ENCODE measurements around the gene PTEN.
"Not testable (repeated sequence)": the region's sequence is repeated elsewhere in the genome, so short reads cannot be mapped to it uniquely, and the experiment has no call there.

Gene PTEN

DNA sequence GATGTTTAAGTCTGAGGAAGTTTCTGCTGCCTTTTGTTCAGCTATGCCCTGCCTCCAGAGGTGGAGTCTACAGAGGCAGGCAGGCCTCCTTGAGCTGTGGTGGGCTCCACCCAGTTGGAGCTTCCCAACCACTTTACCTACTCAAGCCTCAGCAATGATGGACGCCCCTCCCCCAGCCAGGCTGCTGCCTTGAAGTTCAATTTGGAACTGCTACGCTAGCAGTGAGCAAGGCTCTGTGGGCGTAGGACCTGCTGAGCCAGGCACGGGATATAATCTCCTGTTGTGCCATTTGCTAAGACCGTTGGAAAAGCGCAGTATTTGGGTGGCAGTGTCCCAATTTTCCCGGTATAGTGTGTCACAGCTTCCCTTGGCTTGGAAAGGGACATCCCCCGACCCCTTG, 40.0 kb downstream of the PTEN start:
- H3K27ac ChIP-seq (ENCODE audit: low read depth, low read length); H3K4me3 ChIP-seq (ENCODE audit: low read depth in 1 of 2, low read length in 2 of 2); H3K9ac ChIP-seq (ENCODE audit: low read length); H3K9me3 ChIP-seq (ENCODE audit: low read length); H3K4me1 ChIP-seq (ENCODE audit: insufficient read depth, low read length); H3K27me3 ChIP-seq (ENCODE audit: control insufficient read depth in 1 of 2, insufficient read depth in 2 of 2, low read length in 2 of 2); H3K36me3 ChIP-seq (ENCODE audit: insufficient read depth, low read length): not testable (repeated sequence)

- H3K9me3 ChIP-seq (ENCODE audit: low read length), result no peaks in the 10 kb centered on the region
- H3K27me3 ChIP-seq (ENCODE audit: control insufficient read depth in 1 of 2, insufficient read depth in 2 of 2, low read length in 2 of 2), result no peaks in the 10 kb centered on the region
- no peak overlapping the region for H3K9ac ChIP-seq (ENCODE audit: low read length)
- no peak overlapping the region for H3K27ac ChIP-seq (ENCODE audit: low read depth, low read length)
- peaks cover 7% of the 10 kb centered on the region for H3K4me1 ChIP-seq (ENCODE audit: insufficient read depth, low read length)
- no peaks in the 10 kb centered on the region for H3K36me3 ChIP-seq (ENCODE audit: insufficient read depth, low read length)
- no peak overlapping the region for H3K4me3 ChIP-seq (ENCODE audit: low read depth in 1 of 2, low read length in 2 of 2)
These were observed 49.9 kb downstream of the PTEN start for GRCh38 chr10:87913156-87913921.

GRCh38 chr10:87915406-87915805, 52.0 kb downstream of the PTEN start:
- Histone ChIP-seq H3K4me1 (ENCODE audit: insufficient read depth, low read length) (peaks cover 15% of the 10 kb centered on the region), H3K9ac (ENCODE audit: low read length) (no peak overlapping the region), H3K27ac (ENCODE audit: low read depth, low read length) (no peak overlapping the region), H3K36me3 (ENCODE audit: insufficient read depth, low read length) (no peaks in the 10 kb centered on the region), H3K4me3 (ENCODE audit: low read depth in 1 of 2, low read length in 2 of 2) (no peak overlapping the region), H3K9me3 (ENCODE audit: low read length) (no peaks in the 10 kb centered on the region), H3K27me3 (ENCODE audit: control insufficient read depth in 1 of 2, insufficient read depth in 2 of 2, low read length in 2 of 2) (no peaks in the 10 kb centered on the region)

GRCh38 chr10:87915989-87916388, 52.6 kb downstream of the PTEN start:
- H3K36me3 ChIP-seq (ENCODE audit: insufficient read depth, low read length), result no peaks in the 10 kb centered on the region
- H3K9me3 ChIP-seq (ENCODE audit: low read length), result no peaks in the 10 kb centered on the region
- H3K27ac ChIP-seq (ENCODE audit: low read depth, low read length), result no peak overlapping the region
- H3K4me3 ChIP-seq (ENCODE audit: low read depth in 1 of 2, low read length in 2 of 2), result no peak overlapping the region
- no peak overlapping the region for H3K9ac ChIP-seq (ENCODE audit: low read length)
- H3K4me1 ChIP-seq (ENCODE audit: insufficient read depth, low read length), result peaks cover 15% of the 10 kb centered on the region
- H3K27me3 ChIP-seq (ENCODE audit: control insufficient read depth in 1 of 2, insufficient read depth in 2 of 2, low read length in 2 of 2), result no peaks in the 10 kb centered on the region

DNA sequence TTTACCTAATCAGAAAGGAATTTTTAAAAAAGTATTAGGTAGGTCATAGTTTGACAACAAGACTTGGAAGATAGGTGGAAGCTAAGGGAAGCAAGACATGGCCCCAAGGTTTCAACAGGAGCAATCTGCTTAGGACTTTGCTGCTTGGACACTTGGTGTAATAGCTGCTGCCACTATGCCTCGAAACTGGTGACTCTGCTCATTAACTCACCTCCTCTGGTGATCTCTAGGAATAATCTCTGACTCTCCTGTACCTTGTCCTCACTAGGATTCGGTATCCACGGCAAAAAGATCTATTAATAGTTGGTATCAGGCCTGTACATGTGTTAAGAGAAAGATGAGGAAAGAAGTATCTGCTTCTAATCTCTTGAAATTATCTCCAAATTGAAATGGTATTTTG, 53.1 kb downstream of the PTEN start:
- H3K4me3 ChIP-seq (ENCODE audit: low read depth in 1 of 2, low read length in 2 of 2), result no peak overlapping the region
- H3K36me3 ChIP-seq (ENCODE audit: insufficient read depth, low read length), result no peaks in the 10 kb centered on the region
- no peaks in the 10 kb centered on the region for H3K27me3 ChIP-seq (ENCODE audit: control insufficient read depth in 1 of 2, insufficient read depth in 2 of 2, low read length in 2 of 2)
- no peaks in the 10 kb centered on the region for H3K9me3 ChIP-seq (ENCODE audit: low read length)
- H3K27ac ChIP-seq (ENCODE audit: low read depth, low read length), result no peak overlapping the region
- peaks cover 15% of the 10 kb centered on the region for H3K4me1 ChIP-seq (ENCODE audit: insufficient read depth, low read length)
- no peak overlapping the region for H3K9ac ChIP-seq (ENCODE audit: low read length)

DNA sequence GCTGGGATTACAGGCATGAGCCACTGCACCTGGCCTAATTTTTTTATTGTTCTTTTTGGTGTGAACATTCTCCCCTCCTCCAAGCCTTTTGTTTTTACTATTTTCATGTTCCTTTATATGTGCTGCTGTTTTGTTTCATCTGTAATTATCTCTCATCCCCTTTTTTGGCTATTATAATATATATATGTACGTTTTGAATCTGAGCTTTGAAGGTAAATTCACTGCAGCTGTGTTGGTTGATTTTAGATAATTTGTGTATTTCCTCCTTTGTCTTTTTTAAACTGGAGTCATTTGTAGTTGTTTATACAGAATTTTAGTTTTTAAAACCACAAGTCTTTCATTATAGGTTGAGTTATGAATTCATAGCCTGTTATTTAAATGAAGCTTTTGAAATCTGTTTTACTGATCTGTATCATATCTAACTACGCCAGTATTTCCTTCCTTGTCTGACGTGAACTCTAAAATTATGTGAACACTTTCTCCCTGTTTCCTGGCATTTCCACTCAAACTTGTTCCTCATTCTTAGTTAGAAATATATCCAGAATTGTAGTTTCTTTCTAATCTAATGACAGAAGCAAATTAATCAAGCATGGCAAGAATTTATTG, 54.9 kb downstream of the PTEN start:
- H3K9ac ChIP-seq (ENCODE audit: low read length), result no peak overlapping the region
- H3K4me1 ChIP-seq (ENCODE audit: insufficient read depth, low read length), result peaks cover 15% of the 10 kb centered on the region
- H3K27me3 ChIP-seq (ENCODE audit: control insufficient read depth in 1 of 2, insufficient read depth in 2 of 2, low read length in 2 of 2), result no peaks in the 10 kb centered on the region
- H3K27ac ChIP-seq (ENCODE audit: low read depth, low read length), result no peak overlapping the region
- H3K36me3 ChIP-seq (ENCODE audit: insufficient read depth, low read length), result no peaks in the 10 kb centered on the region
- H3K4me3 ChIP-seq (ENCODE audit: low read depth in 1 of 2, low read length in 2 of 2), result no peak overlapping the region
- no peaks in the 10 kb centered on the region for H3K9me3 ChIP-seq (ENCODE audit: low read length)

- H3K27me3 ChIP-seq (ENCODE audit: control insufficient read depth in 1 of 2, insufficient read depth in 2 of 2, low read length in 2 of 2), result no peaks in the 10 kb centered on the region
- no peaks in the 10 kb centered on the region for H3K9me3 ChIP-seq (ENCODE audit: low read length)
- no peaks in the 10 kb centered on the region for H3K36me3 ChIP-seq (ENCODE audit: insufficient read depth, low read length)
- peaks cover 29% of the 10 kb centered on the region for H3K4me1 ChIP-seq (ENCODE audit: insufficient read depth, low read length)
- H3K9ac ChIP-seq (ENCODE audit: low read length), result no peak overlapping the region
- H3K4me3 ChIP-seq (ENCODE audit: low read depth in 1 of 2, low read length in 2 of 2), result no peak overlapping the region
- no peak overlapping the region for H3K27ac ChIP-seq (ENCODE audit: low read depth, low read length)
These were observed 57.1 kb downstream of the PTEN start for GRCh38 chr10:87920538-87920937.

DNA sequence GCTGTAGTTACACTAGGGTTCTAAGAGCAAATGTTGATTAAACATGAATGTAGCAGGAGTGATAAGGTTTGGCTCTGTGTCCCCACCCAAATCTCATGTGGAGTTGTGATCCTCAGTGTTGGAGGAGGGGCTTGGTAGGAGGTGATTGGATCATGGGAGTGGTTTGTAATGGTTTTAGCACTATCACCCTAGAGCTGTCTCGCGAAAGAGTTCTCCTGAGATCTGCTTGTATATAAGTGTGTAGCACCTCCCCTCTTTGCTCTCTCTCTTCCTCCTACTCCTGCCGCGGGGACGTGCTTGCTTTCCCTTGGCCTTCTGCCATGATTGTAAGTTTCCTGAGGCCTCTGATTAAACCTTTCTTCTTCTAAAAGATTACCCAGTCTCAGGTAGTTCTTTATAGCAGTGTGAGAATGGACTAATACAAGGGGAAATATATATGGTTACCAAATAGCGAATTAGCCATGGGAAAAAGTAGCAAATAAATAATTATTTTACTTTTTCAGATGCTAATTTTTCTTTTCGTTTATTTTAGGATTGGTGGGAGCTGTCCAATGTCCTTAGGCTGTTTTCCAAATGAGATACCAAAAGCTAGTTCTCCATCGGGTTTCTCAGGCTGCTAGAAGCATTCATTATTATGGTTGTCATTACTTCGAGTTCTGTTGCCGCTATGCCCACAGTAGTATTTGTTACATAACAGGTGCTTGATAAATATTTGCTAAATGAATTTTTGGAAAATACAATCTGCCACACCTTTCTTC, 58.7 kb downstream of the PTEN start:
- Histone ChIP-seq H3K27me3 (ENCODE audit: control insufficient read depth in 1 of 2, insufficient read depth in 2 of 2, low read length in 2 of 2) (no peaks in the 10 kb centered on the region), H3K4me1 (ENCODE audit: insufficient read depth, low read length) (peaks cover 25% of the 10 kb centered on the region), H3K9ac (ENCODE audit: low read length) (no peak overlapping the region), H3K9me3 (ENCODE audit: low read length) (no peaks in the 10 kb centered on the region), H3K36me3 (ENCODE audit: insufficient read depth, low read length) (no peaks in the 10 kb centered on the region), H3K27ac (ENCODE audit: low read depth, low read length) (no peak overlapping the region), H3K4me3 (ENCODE audit: low read depth in 1 of 2, low read length in 2 of 2) (no peak overlapping the region)

DNA sequence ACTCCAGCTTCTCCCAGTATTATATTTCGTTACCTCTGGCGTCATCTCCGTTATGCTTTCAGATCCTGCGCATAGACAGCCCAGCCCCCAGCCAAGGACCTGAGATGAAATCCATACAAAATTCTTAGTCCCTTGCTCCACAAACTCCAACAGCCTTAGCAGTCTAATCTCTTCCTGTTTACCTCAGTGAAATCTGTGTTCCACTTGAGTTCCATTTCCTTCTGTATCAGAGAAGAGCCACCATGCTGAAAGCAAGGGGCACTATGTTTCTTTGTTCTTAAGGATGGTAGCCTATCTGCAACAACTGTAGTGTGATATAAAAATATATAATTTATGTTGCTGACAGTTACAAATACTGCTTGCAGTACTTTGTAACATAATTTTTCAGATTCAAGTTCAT, 59.8 kb downstream of the PTEN start:
- no peaks in the 10 kb centered on the region for H3K27me3 ChIP-seq (ENCODE audit: control insufficient read depth in 1 of 2, insufficient read depth in 2 of 2, low read length in 2 of 2)
- no peaks in the 10 kb centered on the region for H3K9me3 ChIP-seq (ENCODE audit: low read length)
- no peak overlapping the region for H3K9ac ChIP-seq (ENCODE audit: low read length)
- H3K4me1 ChIP-seq (ENCODE audit: insufficient read depth, low read length), result peaks cover 24% of the 10 kb centered on the region
- no peak overlapping the region for H3K27ac ChIP-seq (ENCODE audit: low read depth, low read length)
- no peaks in the 10 kb centered on the region for H3K36me3 ChIP-seq (ENCODE audit: insufficient read depth, low read length)
- H3K4me3 ChIP-seq (ENCODE audit: low read depth in 1 of 2, low read length in 2 of 2), result no peak overlapping the region

GRCh38 chr10:87925570-87925969, 62.1 kb downstream of the PTEN start:
- H3K4me1 ChIP-seq (ENCODE audit: insufficient read depth, low read length), result peaks cover 23% of the 10 kb centered on the region
- no peaks in the 10 kb centered on the region for H3K36me3 ChIP-seq (ENCODE audit: insufficient read depth, low read length)
- H3K27ac ChIP-seq (ENCODE audit: low read depth, low read length), result no peak overlapping the region
- H3K9ac ChIP-seq (ENCODE audit: low read length), result no peak overlapping the region
- H3K9me3 ChIP-seq (ENCODE audit: low read length), result no peaks in the 10 kb centered on the region
- H3K27me3 ChIP-seq (ENCODE audit: control insufficient read depth in 1 of 2, insufficient read depth in 2 of 2, low read length in 2 of 2), result no peaks in the 10 kb centered on the region
- H3K4me3 ChIP-seq (ENCODE audit: low read depth in 1 of 2, low read length in 2 of 2), result no peak overlapping the region

DNA sequence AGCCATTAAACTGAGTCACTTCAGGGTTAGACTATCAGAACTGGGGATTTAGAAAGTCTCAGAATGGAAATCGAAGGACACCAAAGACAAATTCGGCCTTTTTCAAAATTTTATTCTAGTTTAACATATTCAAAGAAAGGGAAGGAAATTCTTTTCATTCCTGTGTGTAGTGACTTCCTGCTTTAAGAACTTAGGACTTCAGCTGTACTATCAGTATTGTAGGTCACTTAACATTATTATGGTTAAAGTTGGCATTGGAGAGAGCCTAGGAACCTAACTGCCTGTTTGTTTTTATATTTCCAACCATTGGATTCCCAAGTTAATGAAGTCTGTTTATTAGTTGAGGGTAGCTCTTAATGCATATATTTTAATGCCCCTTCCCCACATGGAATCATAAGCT, 63.7 kb downstream of the PTEN start:
- peaks cover 27% of the 10 kb centered on the region for H3K4me1 ChIP-seq (ENCODE audit: insufficient read depth, low read length)
- no peak overlapping the region for H3K9ac ChIP-seq (ENCODE audit: low read length)
- H3K27ac ChIP-seq (ENCODE audit: low read depth, low read length), result no peak overlapping the region
- H3K9me3 ChIP-seq (ENCODE audit: low read length), result no peaks in the 10 kb centered on the region
- H3K27me3 ChIP-seq (ENCODE audit: control insufficient read depth in 1 of 2, insufficient read depth in 2 of 2, low read length in 2 of 2), result no peaks in the 10 kb centered on the region
- H3K36me3 ChIP-seq (ENCODE audit: insufficient read depth, low read length), result no peaks in the 10 kb centered on the region
- H3K4me3 ChIP-seq (ENCODE audit: low read depth in 1 of 2, low read length in 2 of 2), result no peak overlapping the region

Data from muscle layer of colon (tissue), 2 donors.